Fibroblast of mammary gland (primary cell): ENCODE results near the gene TNFSF9.
"Not testable (repeated sequence)": the region's sequence is repeated elsewhere in the genome, so short reads cannot be mapped to it uniquely, and the experiment has no call there.

Experiments used
- DNase-seq: peaks from one replicate; pipeline ENCODE4 v3.0.0-alpha.2; 2010; ENCODE audit warnings: low read depth
- H3K4me3 ChIP-seq: 2 replicates; pipeline ENCODE4 v1.5.1; 2011; ENCODE audit warnings: low read depth, mild to moderate bottlenecking, low read length, moderate library complexity; ENCODE audit not compliant: control insufficient read depth
- TF ChIP-seq, protein P1 (sequence below): conservative IDR thresholded peaks from 2 replicates; pipeline ENCODE4 v1.5.1; 2011; ENCODE audit warnings: low read depth, low read length, inconsistent platforms; ENCODE audit not compliant: control insufficient read depth, insufficient read depth

Gene TNFSF9

DNA sequence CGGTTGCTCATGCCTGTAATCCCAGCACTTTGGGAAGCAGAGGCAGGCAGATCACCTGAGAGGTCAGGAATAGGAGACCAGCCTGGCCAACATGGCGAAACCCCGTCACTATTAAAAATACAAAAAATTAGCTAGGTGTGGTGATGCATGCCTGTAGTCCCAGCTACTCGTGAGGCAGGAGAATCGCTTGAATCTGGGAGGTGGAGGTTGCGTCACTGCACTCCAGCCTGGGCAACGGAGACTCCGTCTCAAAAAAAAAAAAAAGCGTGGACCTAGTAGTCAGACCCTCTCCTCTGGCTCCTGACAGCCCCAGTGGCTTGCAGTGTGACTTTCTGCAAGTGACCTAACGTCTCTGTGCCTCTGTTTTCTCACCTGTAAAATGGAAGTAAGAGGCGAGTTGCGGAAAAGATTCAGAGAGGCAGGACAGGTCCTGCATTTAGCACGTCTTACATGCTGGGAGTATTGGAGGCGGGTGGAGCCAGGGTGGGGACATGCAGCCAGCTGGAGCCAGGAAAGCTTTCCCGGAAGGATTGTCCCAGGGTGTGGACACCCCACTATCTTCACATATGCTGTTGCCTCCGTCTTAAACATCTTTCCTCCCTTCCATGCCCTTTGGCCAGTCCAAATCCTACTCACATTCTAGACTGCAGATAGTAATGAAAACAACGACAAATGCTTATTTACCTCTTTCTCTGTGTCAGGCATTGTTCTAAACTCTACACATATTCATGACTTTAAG lies 31.6 kb upstream of the TNFSF9 start:
- DNase-seq = no peak
- H3K4me3 ChIP-seq = no peak overlapping the region
- TF ChIP-seq, protein P1, sequence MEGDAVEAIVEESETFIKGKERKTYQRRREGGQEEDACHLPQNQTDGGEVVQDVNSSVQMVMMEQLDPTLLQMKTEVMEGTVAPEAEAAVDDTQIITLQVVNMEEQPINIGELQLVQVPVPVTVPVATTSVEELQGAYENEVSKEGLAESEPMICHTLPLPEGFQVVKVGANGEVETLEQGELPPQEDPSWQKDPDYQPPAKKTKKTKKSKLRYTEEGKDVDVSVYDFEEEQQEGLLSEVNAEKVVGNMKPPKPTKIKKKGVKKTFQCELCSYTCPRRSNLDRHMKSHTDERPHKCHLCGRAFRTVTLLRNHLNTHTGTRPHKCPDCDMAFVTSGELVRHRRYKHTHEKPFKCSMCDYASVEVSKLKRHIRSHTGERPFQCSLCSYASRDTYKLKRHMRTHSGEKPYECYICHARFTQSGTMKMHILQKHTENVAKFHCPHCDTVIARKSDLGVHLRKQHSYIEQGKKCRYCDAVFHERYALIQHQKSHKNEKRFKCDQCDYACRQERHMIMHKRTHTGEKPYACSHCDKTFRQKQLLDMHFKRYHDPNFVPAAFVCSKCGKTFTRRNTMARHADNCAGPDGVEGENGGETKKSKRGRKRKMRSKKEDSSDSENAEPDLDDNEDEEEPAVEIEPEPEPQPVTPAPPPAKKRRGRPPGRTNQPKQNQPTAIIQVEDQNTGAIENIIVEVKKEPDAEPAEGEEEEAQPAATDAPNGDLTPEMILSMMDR = no peak

DNA sequence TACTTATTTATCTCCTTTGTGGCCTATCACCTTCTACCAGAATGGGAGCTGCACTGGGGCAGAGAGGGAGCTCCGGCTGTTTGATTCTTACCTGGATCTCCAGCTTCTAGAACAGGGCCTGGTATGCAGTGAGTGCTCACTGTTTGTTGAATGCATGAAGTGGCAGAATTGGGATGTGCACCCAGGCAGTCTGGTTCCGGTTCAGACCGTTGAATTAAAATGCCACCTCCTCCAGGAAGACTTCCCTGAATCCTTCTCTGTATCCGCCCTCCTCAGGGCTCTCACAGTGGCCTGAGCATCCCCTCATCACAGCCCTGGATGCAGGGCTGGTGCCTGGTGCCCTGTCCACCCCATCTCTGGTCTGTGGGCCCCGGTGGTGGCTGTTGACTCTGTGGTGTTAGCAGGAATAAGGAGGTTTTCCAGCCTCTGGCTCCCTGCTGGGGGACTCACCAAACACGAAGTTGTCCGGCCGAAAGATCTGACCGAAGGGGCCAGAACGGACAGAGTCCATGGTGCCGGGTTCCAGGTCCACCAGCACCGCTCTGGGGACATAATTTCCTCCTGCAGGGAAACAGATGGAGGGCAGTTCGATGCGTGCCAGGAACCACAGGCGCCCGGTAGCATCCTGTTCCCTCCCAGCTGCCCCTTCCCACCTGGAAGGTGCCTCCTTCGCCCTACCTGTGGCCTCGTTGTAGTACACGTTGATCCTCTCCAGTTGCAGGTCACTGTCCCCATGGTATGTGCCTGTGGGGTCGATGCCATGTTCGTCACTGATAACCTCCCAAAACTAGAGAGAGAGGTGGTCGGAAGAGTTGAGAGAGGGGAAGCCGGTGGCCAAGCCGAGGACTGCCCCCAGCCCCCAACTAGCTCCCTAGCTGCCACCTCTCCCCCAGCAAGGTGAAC lies 29.7 kb upstream of the TNFSF9 start:
- no peak overlapping the region for H3K4me3 ChIP-seq
- DNase-seq = no peak
- TF ChIP-seq, protein P1 = no peak

DNA sequence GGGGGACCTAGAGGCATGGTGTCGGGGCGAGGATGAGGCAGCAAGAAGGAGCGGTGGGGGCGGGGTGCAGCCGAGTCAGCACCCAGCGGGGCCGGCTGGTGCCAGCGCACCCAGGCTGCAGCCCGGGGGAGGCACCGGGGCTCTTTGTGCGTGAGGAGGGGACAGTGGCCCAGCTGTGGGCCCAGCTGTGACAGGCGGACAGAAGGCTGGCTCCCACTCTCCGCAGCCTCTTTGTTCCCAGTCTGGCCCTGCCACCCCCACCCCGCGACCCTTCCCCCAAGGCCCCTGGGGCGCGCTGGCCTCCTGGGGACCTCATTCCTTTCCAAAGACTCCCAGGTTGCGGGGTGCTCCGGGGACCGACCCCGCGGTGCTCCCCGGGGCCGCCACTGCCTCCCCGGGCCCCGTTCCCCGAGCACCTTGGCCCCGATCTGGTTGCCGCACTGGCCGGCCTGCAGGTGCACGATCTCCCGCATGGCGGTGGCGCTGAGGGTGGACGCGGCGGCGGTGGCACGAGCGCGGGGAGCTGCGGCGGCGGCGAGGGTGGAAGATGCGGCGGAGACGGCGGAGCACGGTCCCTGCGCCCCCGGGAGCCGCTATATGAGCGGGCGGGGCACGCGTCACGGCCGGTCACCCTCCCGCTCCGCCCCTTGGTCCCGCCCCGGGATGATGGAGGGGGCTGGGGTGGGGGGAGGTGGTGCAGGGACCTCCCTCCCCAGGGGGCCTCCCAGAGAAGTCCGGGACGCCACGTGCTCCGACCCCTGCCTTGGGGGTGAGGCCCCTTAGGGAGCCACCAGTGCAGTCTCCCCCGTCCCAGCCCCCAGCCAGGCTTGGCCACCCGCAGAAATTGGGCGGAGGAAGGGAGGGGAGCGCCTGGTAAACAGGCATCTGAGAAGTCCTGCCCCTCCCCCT lies 28.8 kb upstream of the TNFSF9 start, which contains the start of gene TUBB4A:
Gene TUBB4A, minus strand, starts transcription at position 570 of the 909 bp plus-strand sequence. Its CDS starts 97 bp downstream, at position 473.
- no peak for DNase-seq
- H3K4me3 ChIP-seq = no peak within 1 kb of the TSS
- TF ChIP-seq, protein P1 = no peak

DNA sequence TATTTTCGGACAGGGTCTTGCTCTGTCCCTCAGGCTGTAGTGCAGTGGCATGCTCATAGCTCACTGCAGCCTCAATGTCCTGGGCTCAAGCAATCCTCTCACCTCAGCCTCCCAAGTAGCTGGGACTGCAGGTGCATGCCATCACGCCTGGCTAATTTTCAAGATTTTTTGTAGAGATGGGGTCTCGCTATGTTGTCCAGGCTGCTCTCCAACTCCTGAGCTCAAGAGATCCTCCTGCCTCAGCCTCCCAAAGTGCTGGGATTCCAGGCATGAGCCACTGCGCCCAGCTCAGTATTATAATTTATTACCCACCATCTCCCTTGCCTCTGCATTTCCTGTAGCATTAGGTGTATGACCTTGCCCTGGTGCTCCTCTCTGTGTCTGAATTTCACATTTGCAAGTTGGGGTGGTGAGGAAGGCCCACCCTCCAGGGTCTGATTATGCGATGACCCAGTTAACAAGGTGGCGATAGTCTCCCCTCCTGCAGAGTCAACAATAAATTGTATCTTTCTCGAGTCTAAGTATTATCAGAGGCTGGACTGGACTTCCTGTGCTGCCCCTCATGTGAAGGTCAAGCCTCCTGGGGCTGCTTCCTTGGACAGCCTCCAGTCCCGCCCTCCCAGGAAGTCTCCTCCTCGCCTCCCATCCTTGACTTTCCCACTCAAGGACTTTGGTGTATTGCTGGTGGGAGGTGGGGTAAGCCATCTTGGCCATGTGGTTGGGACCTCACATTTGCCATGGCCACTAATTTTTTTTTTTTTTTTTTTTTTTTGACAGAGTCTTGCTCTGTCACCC lies 27.2 kb upstream of the TNFSF9 start:
- TF ChIP-seq, protein P1 = no peak
- no peak for DNase-seq

DNA sequence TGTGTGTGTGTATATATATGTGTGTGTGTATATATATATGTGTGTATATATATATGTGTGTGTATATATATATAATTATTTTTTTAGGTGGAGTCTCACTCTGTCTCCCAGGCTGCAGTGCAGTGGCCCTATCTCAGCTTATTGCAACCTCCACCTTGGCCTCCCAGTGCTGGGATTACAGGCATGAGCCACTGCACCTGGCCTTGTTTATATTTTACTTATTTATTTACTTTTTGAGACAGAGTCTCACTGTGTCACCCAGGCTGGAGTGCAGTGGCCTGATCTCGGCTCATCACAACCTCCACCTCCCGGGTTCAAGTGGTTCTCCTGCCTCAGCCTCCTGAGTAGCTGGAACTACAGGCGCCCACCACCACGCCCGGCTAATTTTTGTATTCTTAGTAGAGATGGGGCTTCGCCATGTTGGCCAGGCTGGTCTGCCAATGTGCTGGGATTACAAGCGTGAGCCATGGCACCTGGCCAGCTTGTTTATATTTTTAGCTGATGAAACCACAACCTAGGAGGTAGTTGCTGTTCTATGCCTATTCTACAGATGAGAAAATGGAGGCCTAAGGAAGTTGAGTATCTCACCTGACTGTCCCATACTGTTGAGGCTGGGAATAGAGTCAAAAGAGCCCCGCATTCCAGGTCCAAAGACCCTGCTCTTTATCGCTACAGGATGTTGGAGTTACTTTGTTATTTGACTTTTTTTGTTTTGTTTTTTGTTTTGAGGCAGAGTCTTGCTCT lies 22.6 kb upstream of the TNFSF9 start:
- not testable (repeated sequence) for H3K4me3 ChIP-seq, DNase-seq

More for the DNA sequence above, 27.2 kb upstream of the TNFSF9 start:
- H3K4me3 ChIP-seq = no peak overlapping the region
